ENCODE data around the gene CLCN1.
A peak's percentile ranks its signal among the peaks of the same experiment; 100 is the strongest.

Gene CLCN1

DNA sequence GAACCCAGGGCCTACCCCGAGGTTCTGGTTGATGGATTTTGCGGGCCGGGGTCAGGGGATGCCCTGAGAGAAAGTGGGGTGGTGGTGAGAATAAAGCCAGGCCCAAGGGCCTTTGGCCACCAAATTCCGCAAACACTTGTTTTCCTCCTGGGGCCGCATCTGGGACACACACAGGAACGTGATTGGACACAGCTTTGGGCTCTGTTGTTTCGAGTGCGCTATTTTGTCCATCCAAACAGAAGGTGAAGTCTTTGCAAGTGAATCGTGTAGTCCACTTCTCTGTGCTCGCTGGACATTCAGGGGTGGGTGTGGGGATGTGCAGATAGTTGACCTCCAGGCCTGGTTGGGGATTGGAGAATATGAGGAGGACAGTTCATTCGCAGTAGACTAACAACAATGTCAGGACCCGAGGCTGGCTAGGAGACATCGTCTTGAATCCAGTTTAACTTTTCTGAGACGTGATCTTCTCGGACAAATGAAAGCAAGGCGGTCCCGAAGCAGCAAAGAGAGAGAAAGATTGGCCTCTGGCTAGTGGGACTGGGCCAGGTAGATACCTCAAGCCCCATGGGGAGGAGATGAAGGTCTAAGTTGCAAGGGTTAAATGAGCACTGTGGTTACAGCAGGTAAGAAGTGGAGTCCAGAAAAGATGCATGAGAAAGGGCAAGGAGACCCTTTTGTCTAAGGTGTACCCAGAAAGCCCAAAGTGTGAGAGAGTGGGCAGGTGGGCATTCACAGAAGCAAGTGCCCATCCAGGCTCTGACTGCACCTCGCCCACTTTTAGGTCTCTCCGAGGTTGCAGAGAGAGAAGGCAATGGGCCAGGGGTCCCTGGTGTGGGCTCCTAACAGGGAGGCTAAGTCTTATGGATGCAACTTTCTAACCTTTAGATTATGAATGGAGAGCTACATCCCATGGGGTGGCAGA lies 47.4 kb downstream of the CLCN1 start:
- no peak overlapping the region for H3K27ac ChIP-seq
- no peak for TF ChIP-seq ZFX (IDR thresholded peaks at IDR 0.05)
- TF ChIP-seq, protein P1, sequence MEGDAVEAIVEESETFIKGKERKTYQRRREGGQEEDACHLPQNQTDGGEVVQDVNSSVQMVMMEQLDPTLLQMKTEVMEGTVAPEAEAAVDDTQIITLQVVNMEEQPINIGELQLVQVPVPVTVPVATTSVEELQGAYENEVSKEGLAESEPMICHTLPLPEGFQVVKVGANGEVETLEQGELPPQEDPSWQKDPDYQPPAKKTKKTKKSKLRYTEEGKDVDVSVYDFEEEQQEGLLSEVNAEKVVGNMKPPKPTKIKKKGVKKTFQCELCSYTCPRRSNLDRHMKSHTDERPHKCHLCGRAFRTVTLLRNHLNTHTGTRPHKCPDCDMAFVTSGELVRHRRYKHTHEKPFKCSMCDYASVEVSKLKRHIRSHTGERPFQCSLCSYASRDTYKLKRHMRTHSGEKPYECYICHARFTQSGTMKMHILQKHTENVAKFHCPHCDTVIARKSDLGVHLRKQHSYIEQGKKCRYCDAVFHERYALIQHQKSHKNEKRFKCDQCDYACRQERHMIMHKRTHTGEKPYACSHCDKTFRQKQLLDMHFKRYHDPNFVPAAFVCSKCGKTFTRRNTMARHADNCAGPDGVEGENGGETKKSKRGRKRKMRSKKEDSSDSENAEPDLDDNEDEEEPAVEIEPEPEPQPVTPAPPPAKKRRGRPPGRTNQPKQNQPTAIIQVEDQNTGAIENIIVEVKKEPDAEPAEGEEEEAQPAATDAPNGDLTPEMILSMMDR (conservative IDR thresholded peaks at IDR 0.05) = no peak

DNA sequence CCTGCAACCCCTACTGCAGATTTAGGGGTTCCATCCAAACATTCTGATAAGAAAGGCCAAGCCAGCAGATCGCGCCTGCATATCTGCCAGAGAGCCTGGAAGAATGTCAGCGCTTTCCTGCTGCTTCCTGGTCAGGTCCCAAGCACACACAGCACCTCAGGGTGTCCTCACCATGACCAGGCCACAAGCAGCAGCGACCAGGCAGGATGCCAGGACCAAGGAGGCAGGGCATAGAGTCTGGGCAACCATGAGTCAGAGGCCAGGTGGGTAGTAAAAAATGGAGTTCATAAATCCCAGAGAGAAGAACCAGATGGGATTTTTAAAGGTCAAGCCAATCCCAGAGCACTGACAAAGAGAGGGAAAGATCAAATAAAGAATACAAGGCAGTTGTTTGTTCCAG lies 52.1 kb downstream of the CLCN1 start:
- peak overlapping the region; percentile 67 for H3K27ac ChIP-seq
- TF ChIP-seq, protein P1 (conservative IDR thresholded peaks at IDR 0.05) = no peak
- no peak for TF ChIP-seq ZFX (IDR thresholded peaks at IDR 0.05)

DNA sequence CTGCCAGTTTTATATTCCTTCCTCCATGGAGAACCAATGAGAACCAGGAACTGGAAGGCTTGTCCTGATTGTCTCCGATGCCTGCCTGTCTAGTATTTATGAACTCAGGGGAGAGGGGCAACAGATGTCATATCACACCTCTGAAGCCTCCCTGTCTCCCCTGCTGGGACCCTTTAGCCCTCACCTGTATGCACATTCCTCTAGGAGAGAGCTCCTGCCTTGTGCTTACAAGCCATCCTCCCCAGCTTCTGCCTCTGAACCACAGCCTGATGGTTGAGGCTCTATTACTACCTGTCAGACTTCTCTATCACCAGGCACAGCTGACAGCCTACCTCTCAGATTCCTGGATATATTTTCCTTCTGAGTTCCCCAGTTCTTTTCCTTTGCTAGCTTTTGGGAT lies 52.5 kb downstream of the CLCN1 start:
- no peak for TF ChIP-seq ZFX (IDR thresholded peaks at IDR 0.05)
- TF ChIP-seq, protein P1 (conservative IDR thresholded peaks at IDR 0.05) = no peak
- H3K27ac ChIP-seq = peak overlapping the region; percentile 67

DNA sequence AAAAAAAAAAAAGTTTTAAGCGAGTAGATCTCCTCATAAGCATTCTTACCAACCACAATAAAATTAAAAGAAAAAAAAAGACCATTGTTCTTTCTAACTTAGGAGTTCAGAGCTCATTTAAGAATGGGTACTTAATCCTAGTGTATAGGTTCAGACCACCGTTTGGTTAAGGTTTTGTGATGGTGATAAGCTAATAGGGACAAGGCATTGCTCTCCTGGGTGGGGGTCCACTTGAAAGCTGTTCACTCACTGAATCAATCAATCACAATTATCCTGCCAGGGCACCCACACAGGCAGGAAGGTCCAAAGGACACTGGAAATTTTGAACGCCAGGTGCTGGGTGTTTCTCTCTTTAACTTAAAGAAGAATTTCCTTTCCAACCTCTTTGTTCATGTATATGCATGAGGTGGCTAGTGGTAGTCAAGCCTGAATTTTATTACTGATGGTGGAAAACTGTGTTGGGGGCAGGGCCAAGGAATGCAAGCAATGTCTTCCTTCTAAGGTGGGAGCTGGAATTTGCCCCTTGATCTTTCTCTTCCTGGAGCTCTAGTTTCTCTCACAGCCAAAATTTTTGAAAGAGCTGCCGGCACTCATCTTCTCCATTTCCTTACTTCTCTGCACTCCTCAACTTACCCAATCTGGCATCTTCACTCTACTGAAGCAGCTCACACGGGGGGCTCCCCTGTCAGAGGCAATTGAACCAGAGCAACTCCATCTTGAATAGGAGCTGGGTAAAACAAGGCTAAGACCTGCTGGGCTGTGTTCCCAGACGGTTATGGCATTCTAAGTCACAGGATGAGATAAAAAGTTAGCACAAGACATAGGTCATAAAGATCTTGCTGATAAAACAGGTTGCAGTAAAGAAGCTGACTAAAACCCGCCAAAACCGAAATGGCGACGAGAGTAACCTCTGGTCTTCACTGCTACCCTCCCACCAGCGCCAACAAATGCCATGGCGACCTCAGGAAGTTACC lies 54.1 kb downstream of the CLCN1 start:
- H3K27ac ChIP-seq = peak overlapping the region; percentile 21; the same call in 1 of the 2 replicates
- no peak for TF ChIP-seq ZFX (IDR thresholded peaks at IDR 0.05)
- TF ChIP-seq, protein P1 (conservative IDR thresholded peaks at IDR 0.05) = no peak

DNA sequence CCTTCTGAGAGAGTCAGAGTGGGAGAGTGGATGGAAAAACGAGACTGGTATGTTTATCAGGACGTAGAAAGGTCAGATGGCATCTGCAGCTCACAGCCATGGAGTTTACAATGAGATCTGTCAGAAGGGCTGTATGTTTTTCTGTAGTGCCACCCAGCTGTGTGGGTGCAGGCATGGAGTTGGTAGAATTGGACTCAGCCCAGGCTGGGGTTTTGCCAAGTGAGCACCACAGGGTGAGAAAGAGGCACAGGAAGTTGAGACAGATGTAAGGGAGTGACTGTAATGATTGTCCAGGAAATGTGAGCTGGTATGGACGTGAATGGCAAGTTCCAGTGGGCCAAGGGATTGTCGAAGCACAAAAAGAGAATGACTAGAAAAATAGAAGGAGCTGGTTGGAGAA lies 56.2 kb downstream of the CLCN1 start:
- TF ChIP-seq, protein P1 (conservative IDR thresholded peaks at IDR 0.05) = no peak
- TF ChIP-seq ZFX (IDR thresholded peaks at IDR 0.05) = no peak
- H3K27ac ChIP-seq = no peak overlapping the region

DNA sequence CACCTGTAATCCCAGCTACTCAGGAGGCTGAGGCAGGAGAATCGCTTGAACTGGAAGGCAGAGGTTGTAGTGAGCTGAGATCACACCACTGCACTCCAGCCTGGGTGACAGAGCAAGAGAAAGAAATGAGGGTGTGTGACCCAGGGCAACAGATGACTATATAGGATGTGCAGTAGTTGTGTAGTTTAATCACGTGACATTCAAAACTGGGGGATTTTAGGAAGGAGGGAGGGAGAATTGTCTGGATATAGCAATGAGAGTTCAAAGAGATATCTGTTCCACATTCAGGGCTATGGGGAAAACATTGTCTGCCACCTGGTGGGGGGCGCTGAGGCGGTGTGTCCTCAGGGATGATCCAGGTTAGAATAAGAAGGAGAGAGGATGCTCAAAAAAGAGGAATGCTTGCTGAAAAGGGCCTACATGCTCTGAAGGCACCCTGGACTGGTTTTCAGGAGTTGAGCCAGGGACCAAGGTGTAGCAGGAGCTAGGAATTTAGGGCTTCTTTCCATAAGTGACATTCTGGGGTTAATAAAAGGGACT lies 57.4 kb downstream of the CLCN1 start:
- no peak overlapping the region for H3K27ac ChIP-seq

More for the DNA sequence above, 57.4 kb downstream of the CLCN1 start:
- TF ChIP-seq, protein P1 (conservative IDR thresholded peaks at IDR 0.05) = no peak
- TF ChIP-seq ZFX (IDR thresholded peaks at IDR 0.05) = no peak

Measured in C4-2B (cell line).